Stimulated activated CD4-positive, alpha-beta T cell treated with anti-CD3 and anti-CD28 coated beads, Interleukin-4, amount 100 ng/mL, for 1 hour (primary cell): ENCODE measurements around the gene SORCS1.

Experiments
- DNase-seq: peaks from one replicate; pipeline ENCODE4 v3.0.0-alpha.2; 2020

Gene SORCS1

GRCh38 chr10:106873770-106874603 is 290.5 kb downstream of the SORCS1 start:
- DNase-seq = no peak

GRCh38 chr10:106872176-106872575 is 292.3 kb downstream of the SORCS1 start:
- no peak for DNase-seq

- no peak for DNase-seq
Measured at GRCh38 chr10:106866244-106866845, 298.2 kb downstream of the SORCS1 start.

- DNase-seq = no peak
Measured at GRCh38 chr10:106864031-106864430, 300.5 kb downstream of the SORCS1 start.

- DNase-seq = no peak
Measured at GRCh38 chr10:106863549-106863948, 301.0 kb downstream of the SORCS1 start.

GRCh38 chr10:106859892-106860652 is 304.4 kb downstream of the SORCS1 start:
- DNase-seq = no peak

GRCh38 chr10:106857728-106858127 is 306.8 kb downstream of the SORCS1 start:
- DNase-seq = no peak

- no peak for DNase-seq
Measured at GRCh38 chr10:106857213-106857612, 307.3 kb downstream of the SORCS1 start.

- no peak for DNase-seq
Measured at GRCh38 chr10:106836933-106837663, 327.4 kb downstream of the SORCS1 start.

- no peak for DNase-seq
Measured at GRCh38 chr10:106832846-106833245, 331.7 kb downstream of the SORCS1 start.

GRCh38 chr10:106830471-106830870 is 334.0 kb downstream of the SORCS1 start:
- DNase-seq = no peak

GRCh38 chr10:106830006-106830405 is 334.5 kb downstream of the SORCS1 start:
- no peak for DNase-seq

GRCh38 chr10:106826716-106827115 is 337.8 kb downstream of the SORCS1 start:
- DNase-seq = no peak

- no peak for DNase-seq
Measured at GRCh38 chr10:106825576-106826364, 338.7 kb downstream of the SORCS1 start.

- DNase-seq = no peak
Measured at GRCh38 chr10:106820579-106820978, 343.9 kb downstream of the SORCS1 start.

GRCh38 chr10:106819490-106819889 is 345.0 kb downstream of the SORCS1 start:
- no peak for DNase-seq

- no peak for DNase-seq
Measured at GRCh38 chr10:106816318-106817085, 348.0 kb downstream of the SORCS1 start.

- DNase-seq = no peak
Measured at GRCh38 chr10:106815427-106816043, 349.0 kb downstream of the SORCS1 start.

GRCh38 chr10:106804992-106805582 is 359.4 kb downstream of the SORCS1 start:
- no peak for DNase-seq

- DNase-seq = no peak
Measured at GRCh38 chr10:106802949-106803348, 361.6 kb downstream of the SORCS1 start.
